22Rv1 (cell line): ENCODE measurements around the gene BAZ2B.

Source experiments
- H3K27ac ChIP-seq: fragments of 450-650 bp; 2 replicates; pipeline ENCODE4 v1.5.1; 2017
- CTCF ChIP-seq: fragments of 450-650 bp; IDR thresholded peaks from 2 replicates; pipeline ENCODE4 v1.5.1; 2017; ENCODE audit warnings: mild to moderate bottlenecking
- ZFX ChIP-seq: fragments of 450-650 bp; IDR thresholded peaks from 2 replicates; pipeline ENCODE4 v1.6.1; 2017; ENCODE audit warnings: antibody characterized with exemption, borderline replicate concordance

The BAZ2B gene

GRCh38 chr2:159455330-159455918 lies 160.9 kb downstream of the BAZ2B start:
- TF ChIP-seq ZFX (no peak), CTCF (no peak)
- H3K27ac ChIP-seq, result no peak overlapping the region

GRCh38 chr2:159454185-159454584 lies 162.2 kb downstream of the BAZ2B start:
- H3K27ac ChIP-seq, result no peak overlapping the region
- TF ChIP-seq CTCF, result no peak
- TF ChIP-seq ZFX, result no peak

GRCh38 chr2:159450180-159450579 lies 166.2 kb downstream of the BAZ2B start:
- TF ChIP-seq ZFX (no peak), CTCF (no peak)
- H3K27ac ChIP-seq, result no peak overlapping the region

- H3K27ac ChIP-seq, result no peak overlapping the region
- no peak for TF ChIP-seq CTCF
- TF ChIP-seq ZFX, result no peak
Measured at GRCh38 chr2:159449504-159450124, 166.7 kb downstream of the BAZ2B start.

GRCh38 chr2:159446817-159447216 lies 169.5 kb downstream of the BAZ2B start:
- H3K27ac ChIP-seq, result no peak overlapping the region
- TF ChIP-seq CTCF, result no peak

GRCh38 chr2:159446201-159446600 lies 170.1 kb downstream of the BAZ2B start:
- TF ChIP-seq CTCF, result no peak
- TF ChIP-seq ZFX, result no peak
- H3K27ac ChIP-seq, result no peak overlapping the region

- H3K27ac ChIP-seq, result no peak overlapping the region
Measured at GRCh38 chr2:159445307-159445706, 171.0 kb downstream of the BAZ2B start.

More at GRCh38 chr2:159445307-159445706, 171.0 kb downstream of the BAZ2B start:
- no peak for TF ChIP-seq ZFX
- no peak for TF ChIP-seq CTCF
